ENCODE measurements around the gene PLEKHA7. TPM values are rescaled to one million over a fixed set of nuclear protein-coding genes. Genes with fewer than 3 reads are reported as not detected.

The PLEKHA7 gene
- total and polyA plus RNA-seq, 2 of the 4 experiments (the other 2 are of a cell fraction) = 0.12 TPM; not detected in 1

GRCh38 chr11:16767957-16768356 is 246.3 kb downstream of the PLEKHA7 start:
- H2AFZ ChIP-seq (replicated peaks; ENCODE audit: low read length, poor library complexity) = no peak overlapping the region
- no peak overlapping the region for H2BK20ac ChIP-seq (ENCODE audit: low read depth, low read length)
- H3K27ac ChIP-seq (ENCODE audit: insufficient read depth, low read length) = no peak overlapping the region
- H3K4ac ChIP-seq (ENCODE audit: low read depth, low read length) = no peak overlapping the region
- peaks cover 35% of the 10 kb centered on the region for H3K27me3 ChIP-seq (ENCODE audit: control insufficient read depth, insufficient read depth, low read length)
- intact Hi-C loops (cut with micrococcal nuclease) = no loop called here
- no peaks in the 10 kb centered on the region for H3K36me3 ChIP-seq (ENCODE audit: control insufficient read depth, insufficient read depth, low read length)
- no peak overlapping the region for H2AK9ac ChIP-seq (replicated peaks; ENCODE audit: low read depth, low read length, poor library complexity)
- no peak overlapping the region for H2BK15ac ChIP-seq (ENCODE audit: low read depth, low read length)
- no peak overlapping the region for H3K14ac ChIP-seq (replicated peaks; ENCODE audit: low read depth, low read length)
- CTCF ChIA-PET = no interaction called here
- no peaks in the 10 kb centered on the region for H3K9me1 ChIP-seq (ENCODE audit: insufficient read depth, low read length)
- H3K4me1 ChIP-seq (ENCODE audit: control insufficient read depth, insufficient read depth, low read length) = no peaks in the 10 kb centered on the region
- H3K18ac ChIP-seq (ENCODE audit: low read depth, low read length) = no peak overlapping the region
- no peak overlapping the region for H3K4me3 ChIP-seq (ENCODE audit: insufficient read depth, low read depth, low read length)
- dilution Hi-C loops (cut with HindIII; ENCODE audit: low sequenced_read_pairs, unreplicated experiment) = no loop called here
- H3K79me1 ChIP-seq (ENCODE audit: low read depth in 1 of 2, low read length in 2 of 2) = no peaks in the 10 kb centered on the region
- no peaks in the 10 kb centered on the region for H4K20me1 ChIP-seq (ENCODE audit: insufficient read depth, low read length)
- no peak overlapping the region for H3K4me2 ChIP-seq (ENCODE audit: low read depth, low read length)
- DNase-seq (no peak), ATAC-seq (ENCODE audit: low read depth) (no peak)
- H2BK5ac ChIP-seq (ENCODE audit: low read depth, low read length, poor library complexity, severe bottlenecking) = no peak overlapping the region
- H2AK5ac ChIP-seq (ENCODE audit: low read depth, low read length) = no peak overlapping the region
- no peak overlapping the region for H4K5ac ChIP-seq (ENCODE audit: low read depth, low read length)
- H3K9me3 ChIP-seq (ENCODE audit: control insufficient read depth, insufficient read depth, low read length) = no peaks in the 10 kb centered on the region
- no peak overlapping the region for H4K91ac ChIP-seq (ENCODE audit: insufficient read depth, low read depth, low read length)
- WGBS, 2 experiments (ENCODE audit: extremely low coverage in 2 of 2, insufficient read length in 1 of 2) = no CpG with 5 or more reads among the region's 4 CpGs
- H3K23ac ChIP-seq (ENCODE audit: low read depth, low read length) = no peak overlapping the region
- no peak for TF ChIP-seq CTCF (conservative IDR thresholded peaks at IDR 0.05; ENCODE audit: low read depth, low read length)
- TF ChIP-seq CEBPB (IDR thresholded peaks at IDR 0.05; ENCODE audit: low read depth, low read length) = no peak
- no peak for TF ChIP-seq NFE2L2 (IDR thresholded peaks at IDR 0.05; ENCODE audit: low read depth, low read length)
- TF ChIP-seq POLR2A (IDR thresholded peaks at IDR 0.05; ENCODE audit: low read depth, low read length) = no peak
- no peak for TF ChIP-seq MAZ (IDR thresholded peaks at IDR 0.05; ENCODE audit: borderline replicate concordance, low read depth, low read length)
- TF ChIP-seq CHD1 (IDR thresholded peaks at IDR 0.05; ENCODE audit: low read depth, low read length) = no peak
- no peak for TF ChIP-seq FOS (IDR thresholded peaks at IDR 0.05; ENCODE audit: low read depth, low read length)
- no peak for TF ChIP-seq RAD21 (IDR thresholded peaks at IDR 0.05; ENCODE audit: low read length)
- no peak for TF ChIP-seq RCOR1 (IDR thresholded peaks at IDR 0.05; ENCODE audit: insufficient replicate concordance, low read length)
- no peak for TF ChIP-seq MXI1 (IDR thresholded peaks at IDR 0.05; ENCODE audit: borderline replicate concordance, low read depth, low read length)
- TF ChIP-seq SMC3 (IDR thresholded peaks at IDR 0.05; ENCODE audit: low read depth, low read length) = no peak
- TF ChIP-seq MAFK (IDR thresholded peaks at IDR 0.05; ENCODE audit: low read depth, low read length) = no peak
- H3K56ac ChIP-seq (ENCODE audit: extremely low read depth, insufficient read depth, low read length) = no peak overlapping the region
- BruUV-seq (replicated peaks) = no TSS peak
- H4K8ac ChIP-seq (ENCODE audit: low read depth in 2 of 2, low read length in 2 of 2) = no peak overlapping the region
- in situ Hi-C loops (cut with MboI; ENCODE audit: low sequenced_read_pairs) = no loop called here
- no peak overlapping the region for H2BK120ac ChIP-seq (ENCODE audit: low read depth, low read length)
- POLR2A ChIA-PET (ENCODE audit: unreplicated experiment) = no interaction called here
- no peak overlapping the region for H3K9ac ChIP-seq (ENCODE audit: low read depth, low read length)
